Measurements from ENCODE around the gene IVNS1ABP. TPM values are rescaled to one million over a fixed set of nuclear protein-coding genes. Genes with fewer than 3 reads are reported as not detected.

Gene IVNS1ABP
- total and polyA plus RNA-seq, 9 of the 15 experiments (the other 6 are each of a cell fraction or from before 2014, with no cell fraction given) = 30.6 to 126 (median 77.7) TPM

DNA sequence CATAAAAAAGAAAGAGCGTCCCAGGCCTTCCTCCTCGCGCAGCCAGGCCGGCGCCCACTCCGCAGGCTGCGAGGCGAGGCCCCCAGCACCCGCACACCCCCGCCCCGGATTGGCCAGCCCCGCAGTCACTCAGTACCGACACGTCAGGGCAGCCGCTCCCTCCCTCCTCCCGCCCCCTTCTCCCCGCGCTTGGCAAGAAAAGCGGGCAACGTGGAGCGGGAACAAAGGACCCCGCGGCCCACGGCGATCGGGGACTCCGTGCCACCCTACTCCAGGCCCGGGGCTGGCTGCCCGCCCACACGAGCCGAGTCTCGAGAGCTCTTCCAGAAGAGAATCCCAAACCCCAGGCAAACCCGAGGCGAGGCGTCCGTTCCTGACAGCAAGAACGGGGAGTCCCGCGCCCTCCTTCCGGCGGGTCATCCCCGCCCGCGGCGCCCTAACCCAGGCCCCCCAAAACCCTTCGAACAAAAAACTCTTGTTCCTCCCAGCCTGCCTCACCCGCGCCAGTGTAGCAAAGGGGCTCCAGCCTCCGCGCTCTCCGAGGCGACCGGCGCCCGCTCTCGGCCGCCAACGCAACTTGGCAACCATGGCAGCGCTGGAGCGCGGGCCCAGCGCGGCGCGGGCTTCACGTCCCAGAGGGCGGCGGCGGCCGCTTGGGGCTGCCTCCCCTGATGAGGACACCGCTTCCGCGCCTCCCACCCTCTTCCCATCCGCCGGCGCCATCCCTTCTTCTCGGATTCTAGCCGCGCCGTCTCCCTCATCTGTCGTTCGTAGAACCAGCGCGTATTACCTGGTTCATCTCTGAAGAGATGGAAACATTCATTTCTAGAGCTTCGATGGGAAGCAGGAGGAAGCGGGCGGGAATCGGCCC is 645 bp downstream of the IVNS1ABP start (continued):
- TF ChIP-seq, protein P1, sequence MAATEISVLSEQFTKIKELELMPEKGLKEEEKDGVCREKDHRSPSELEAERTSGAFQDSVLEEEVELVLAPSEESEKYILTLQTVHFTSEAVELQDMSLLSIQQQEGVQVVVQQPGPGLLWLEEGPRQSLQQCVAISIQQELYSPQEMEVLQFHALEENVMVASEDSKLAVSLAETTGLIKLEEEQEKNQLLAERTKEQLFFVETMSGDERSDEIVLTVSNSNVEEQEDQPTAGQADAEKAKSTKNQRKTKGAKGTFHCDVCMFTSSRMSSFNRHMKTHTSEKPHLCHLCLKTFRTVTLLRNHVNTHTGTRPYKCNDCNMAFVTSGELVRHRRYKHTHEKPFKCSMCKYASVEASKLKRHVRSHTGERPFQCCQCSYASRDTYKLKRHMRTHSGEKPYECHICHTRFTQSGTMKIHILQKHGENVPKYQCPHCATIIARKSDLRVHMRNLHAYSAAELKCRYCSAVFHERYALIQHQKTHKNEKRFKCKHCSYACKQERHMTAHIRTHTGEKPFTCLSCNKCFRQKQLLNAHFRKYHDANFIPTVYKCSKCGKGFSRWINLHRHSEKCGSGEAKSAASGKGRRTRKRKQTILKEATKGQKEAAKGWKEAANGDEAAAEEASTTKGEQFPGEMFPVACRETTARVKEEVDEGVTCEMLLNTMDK (IDR thresholded peaks at IDR 0.05; ENCODE audit: borderline replicate concordance, insufficient read depth, low read depth, low read length, poor library complexity, severe bottlenecking) = no peak
- no peak for TF ChIP-seq ZNF184 (CRISPR knock-in tag; IDR thresholded peaks at IDR 0.05)
- no peak for TF ChIP-seq STAT5B (CRISPR knock-in tag; IDR thresholded peaks at IDR 0.05)
- TF ChIP-seq SIRT6 (IDR thresholded peaks at IDR 0.05; ENCODE audit: low read depth, low read length) = no peak
- TF ChIP-seq, protein P2, sequence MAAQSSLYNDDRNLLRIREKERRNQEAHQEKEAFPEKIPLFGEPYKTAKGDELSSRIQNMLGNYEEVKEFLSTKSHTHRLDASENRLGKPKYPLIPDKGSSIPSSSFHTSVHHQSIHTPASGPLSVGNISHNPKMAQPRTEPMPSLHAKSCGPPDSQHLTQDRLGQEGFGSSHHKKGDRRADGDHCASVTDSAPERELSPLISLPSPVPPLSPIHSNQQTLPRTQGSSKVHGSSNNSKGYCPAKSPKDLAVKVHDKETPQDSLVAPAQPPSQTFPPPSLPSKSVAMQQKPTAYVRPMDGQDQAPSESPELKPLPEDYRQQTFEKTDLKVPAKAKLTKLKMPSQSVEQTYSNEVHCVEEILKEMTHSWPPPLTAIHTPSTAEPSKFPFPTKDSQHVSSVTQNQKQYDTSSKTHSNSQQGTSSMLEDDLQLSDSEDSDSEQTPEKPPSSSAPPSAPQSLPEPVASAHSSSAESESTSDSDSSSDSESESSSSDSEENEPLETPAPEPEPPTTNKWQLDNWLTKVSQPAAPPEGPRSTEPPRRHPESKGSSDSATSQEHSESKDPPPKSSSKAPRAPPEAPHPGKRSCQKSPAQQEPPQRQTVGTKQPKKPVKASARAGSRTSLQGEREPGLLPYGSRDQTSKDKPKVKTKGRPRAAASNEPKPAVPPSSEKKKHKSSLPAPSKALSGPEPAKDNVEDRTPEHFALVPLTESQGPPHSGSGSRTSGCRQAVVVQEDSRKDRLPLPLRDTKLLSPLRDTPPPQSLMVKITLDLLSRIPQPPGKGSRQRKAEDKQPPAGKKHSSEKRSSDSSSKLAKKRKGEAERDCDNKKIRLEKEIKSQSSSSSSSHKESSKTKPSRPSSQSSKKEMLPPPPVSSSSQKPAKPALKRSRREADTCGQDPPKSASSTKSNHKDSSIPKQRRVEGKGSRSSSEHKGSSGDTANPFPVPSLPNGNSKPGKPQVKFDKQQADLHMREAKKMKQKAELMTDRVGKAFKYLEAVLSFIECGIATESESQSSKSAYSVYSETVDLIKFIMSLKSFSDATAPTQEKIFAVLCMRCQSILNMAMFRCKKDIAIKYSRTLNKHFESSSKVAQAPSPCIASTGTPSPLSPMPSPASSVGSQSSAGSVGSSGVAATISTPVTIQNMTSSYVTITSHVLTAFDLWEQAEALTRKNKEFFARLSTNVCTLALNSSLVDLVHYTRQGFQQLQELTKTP (IDR thresholded peaks at IDR 0.05; ENCODE audit: low read depth in 1 of 2, partially characterized antibody in 2 of 2) = no peak
- TF ChIP-seq HNRNPK (IDR thresholded peaks at IDR 0.05; ENCODE audit: low read depth, low read length, poor library complexity, severe bottlenecking) = no peak
- TF ChIP-seq U2AF2 (optimal IDR thresholded peaks at IDR 0.05; ENCODE audit: low read depth, low read length) = no peak
- no peak for TF ChIP-seq NFIX (CRISPR knock-in tag; IDR thresholded peaks at IDR 0.05; ENCODE audit: low read depth)
- TF ChIP-seq, protein P3, sequence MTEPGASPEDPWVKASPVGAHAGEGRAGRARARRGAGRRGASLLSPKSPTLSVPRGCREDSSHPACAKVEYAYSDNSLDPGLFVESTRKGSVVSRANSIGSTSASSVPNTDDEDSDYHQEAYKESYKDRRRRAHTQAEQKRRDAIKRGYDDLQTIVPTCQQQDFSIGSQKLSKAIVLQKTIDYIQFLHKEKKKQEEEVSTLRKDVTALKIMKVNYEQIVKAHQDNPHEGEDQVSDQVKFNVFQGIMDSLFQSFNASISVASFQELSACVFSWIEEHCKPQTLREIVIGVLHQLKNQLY (CRISPR knock-in tag; conservative IDR thresholded peaks at IDR 0.05) = no peak
- TF ChIP-seq YY1 (IDR thresholded peaks at IDR 0.05; ENCODE audit: borderline replicate concordance in 1 of 3, control insufficient read depth in 1 of 3, extremely low read depth in 1 of 3, insufficient read depth in 3 of 3, insufficient read length in 1 of 3, insufficient replicate concordance in 2 of 3, low read depth in 1 of 3, low read length in 2 of 3) = peak in 2 of 3 experiments; percentile 39 to 63
- TF ChIP-seq, protein P4, sequence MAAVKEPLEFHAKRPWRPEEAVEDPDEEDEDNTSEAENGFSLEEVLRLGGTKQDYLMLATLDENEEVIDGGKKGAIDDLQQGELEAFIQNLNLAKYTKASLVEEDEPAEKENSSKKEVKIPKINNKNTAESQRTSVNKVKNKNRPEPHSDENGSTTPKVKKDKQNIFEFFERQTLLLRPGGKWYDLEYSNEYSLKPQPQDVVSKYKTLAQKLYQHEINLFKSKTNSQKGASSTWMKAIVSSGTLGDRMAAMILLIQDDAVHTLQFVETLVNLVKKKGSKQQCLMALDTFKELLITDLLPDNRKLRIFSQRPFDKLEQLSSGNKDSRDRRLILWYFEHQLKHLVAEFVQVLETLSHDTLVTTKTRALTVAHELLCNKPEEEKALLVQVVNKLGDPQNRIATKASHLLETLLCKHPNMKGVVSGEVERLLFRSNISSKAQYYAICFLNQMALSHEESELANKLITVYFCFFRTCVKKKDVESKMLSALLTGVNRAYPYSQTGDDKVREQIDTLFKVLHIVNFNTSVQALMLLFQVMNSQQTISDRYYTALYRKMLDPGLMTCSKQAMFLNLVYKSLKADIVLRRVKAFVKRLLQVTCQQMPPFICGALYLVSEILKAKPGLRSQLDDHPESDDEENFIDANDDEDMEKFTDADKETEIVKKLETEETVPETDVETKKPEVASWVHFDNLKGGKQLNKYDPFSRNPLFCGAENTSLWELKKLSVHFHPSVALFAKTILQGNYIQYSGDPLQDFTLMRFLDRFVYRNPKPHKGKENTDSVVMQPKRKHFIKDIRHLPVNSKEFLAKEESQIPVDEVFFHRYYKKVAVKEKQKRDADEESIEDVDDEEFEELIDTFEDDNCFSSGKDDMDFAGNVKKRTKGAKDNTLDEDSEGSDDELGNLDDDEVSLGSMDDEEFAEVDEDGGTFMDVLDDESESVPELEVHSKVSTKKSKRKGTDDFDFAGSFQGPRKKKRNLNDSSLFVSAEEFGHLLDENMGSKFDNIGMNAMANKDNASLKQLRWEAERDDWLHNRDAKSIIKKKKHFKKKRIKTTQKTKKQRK (IDR thresholded peaks at IDR 0.05; ENCODE audit: borderline replicate concordance, low read depth, low read length) = no peak
